NCI-H2227 (cell line): Measurements from ENCODE around the gene PRDM2.

ENCODE experiments used
- DNase-seq: peaks from one replicate; lab custom pipeline; 2025; ENCODE audit not compliant: unreplicated experiment; lab: John Stamatoyannopoulos, UW

PRDM2 gene

GRCh38 chr1:13832100-13832499 lies 132.1 kb downstream of the PRDM2 start:
- DNase-seq: no peak

- DNase-seq: no peak
Measured at GRCh38 chr1:13832536-13832935, 132.5 kb downstream of the PRDM2 start.

DNA sequence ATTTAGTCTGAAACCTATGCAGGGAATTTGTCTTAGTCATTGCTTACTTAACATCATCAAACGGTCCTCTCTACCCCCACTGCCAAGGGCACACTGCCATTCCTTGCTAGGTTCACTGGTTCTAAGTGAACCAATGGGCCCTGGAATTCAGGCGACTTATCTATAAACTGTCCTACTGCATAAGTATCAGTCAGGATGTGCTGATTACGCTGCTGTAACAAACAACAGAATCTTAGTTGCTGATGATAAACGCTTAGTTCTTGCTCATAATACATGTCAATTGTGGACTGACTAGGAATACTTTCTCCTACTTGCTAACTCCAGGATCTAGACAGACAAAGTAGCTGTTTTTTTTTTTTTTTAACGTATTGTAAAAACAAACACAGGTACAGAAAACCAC lies 136.1 kb downstream of the PRDM2 start:
- DNase-seq: no peak

DNA sequence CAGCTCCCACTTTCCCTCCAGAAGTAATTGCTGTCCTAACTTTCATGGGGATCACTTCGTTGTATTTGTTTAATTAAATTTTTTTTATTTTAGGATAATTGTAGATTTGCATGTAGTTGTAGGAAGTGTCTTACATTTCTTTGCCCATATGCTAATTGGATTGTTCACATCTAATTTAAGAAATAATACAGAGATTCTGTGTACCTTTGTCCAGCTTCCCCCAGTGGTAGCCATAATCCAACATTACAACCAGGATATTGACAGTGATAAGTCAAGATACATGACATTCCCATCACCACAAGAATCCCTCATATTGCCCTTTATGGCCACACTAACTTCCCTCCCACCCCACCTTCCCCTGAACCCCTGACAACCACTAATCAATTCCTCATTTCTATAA lies 136.6 kb downstream of the PRDM2 start:
- DNase-seq: no peak

GRCh38 chr1:13838236-13838635 lies 138.2 kb downstream of the PRDM2 start:
- no peak for DNase-seq

DNA sequence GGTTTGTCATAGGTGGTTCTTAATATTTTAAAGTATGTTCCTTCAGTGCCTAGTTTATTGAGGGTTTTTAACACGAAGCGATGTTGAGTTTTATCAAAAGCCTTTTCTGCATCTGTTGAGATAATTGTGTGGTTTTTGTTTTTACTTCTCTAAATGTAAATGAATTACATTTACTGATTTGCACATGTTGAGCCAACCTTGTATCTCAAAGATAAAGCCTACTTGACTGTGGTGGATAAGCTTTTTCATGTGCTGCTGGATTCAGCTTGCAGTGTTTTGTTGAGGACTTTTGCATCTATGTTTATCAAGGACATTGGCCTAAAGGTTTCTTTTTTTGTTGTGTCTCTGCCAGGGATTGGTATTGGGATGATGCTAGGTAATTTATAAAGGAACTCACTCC lies 142.5 kb downstream of the PRDM2 start:
- no peak for DNase-seq

GRCh38 chr1:13851726-13852125 lies 151.7 kb downstream of the PRDM2 start:
- no peak for DNase-seq

DNA sequence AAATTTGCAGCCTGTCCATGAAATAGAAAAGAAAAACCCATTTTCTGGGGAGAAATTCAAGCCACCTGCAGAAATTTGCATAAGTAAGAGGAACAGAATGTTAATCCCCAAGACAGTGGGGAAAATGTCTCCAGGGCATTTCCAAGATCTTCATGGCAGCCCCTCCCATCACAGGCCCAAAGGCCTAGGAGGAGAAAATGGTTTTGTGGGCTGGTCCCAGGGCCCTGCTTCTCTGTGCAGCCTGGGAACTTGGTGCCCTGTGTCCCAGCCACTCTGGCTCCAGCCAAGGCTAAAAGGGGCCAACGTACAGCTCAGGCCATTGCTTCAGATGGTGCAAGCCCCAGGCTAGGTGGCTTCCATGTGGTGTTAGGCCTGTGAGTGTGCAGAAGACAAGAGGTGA lies 155.6 kb downstream of the PRDM2 start:
- no peak for DNase-seq

DNA sequence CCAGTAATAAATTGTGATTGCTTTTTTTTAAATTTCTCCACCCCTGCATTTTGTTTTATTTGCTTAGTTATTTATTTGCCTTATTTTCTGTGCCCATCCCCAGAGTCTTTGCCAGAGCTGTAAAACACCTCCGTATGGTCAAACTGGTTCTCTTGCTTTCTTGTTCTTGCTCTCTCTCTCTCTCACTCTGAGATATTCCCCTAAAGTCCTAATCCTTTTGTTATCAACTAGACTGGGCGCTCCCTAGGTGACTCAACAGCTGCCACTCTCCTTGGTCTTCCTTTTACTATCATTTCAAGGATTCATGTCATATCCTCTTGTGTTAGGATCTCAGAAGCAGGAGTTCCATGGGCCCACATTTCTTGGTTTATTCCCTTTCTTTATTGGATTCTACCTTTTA lies 160.0 kb downstream of the PRDM2 start:
- no peak for DNase-seq

- no peak for DNase-seq
Measured at GRCh38 chr1:13864760-13865159, 164.8 kb downstream of the PRDM2 start.

DNA sequence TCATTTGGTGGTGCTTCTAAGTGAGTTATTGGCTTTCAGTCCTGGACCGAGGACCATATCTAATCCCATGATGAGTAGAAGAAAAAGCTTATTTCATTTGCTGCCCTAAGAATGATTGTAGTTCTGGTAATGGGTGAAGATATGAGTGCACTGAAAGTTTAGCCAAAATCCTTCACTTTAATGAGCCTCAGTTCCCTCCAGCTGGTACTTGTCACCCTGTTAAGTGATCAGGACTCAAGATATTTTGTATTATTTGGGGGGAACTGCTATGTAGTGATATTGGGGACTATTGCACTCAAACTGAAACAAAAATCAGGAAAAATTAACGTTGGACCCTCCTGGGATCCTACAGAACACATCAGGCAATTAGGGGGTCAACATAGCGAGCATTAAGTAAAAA lies 165.9 kb downstream of the PRDM2 start:
- DNase-seq: no peak

GRCh38 chr1:13867603-13868002 lies 167.6 kb downstream of the PRDM2 start:
- DNase-seq: no peak

DNA sequence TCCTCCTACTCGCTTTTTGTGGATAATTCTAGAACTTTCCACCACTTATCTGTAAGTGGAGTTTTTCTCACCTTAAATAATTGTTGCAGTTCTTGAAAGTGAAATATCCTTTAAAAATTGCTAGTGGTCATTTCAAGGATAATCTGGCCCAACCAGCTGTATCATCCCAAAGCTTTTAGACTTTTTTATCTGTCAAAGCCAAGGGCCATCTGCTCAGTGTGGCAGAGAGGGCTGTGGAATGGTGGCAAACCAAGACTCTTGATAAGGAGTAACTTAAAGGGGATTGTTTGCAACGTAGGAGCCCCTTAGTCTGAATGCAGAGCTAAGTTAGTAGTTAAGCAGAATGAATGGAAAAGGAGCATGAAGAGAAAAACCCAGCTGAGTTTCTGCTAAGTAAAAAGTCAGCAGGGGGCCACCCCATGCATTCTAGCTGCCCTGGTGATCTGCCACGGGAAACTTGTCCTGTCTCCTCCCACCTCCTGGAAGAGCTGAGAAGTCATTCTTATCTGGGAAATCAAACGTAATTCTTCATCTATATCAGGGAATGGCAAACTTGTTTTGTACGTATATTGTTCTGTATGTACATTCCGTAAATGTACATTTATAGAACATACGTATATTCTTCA lies 169.3 kb downstream of the PRDM2 start:
- no peak for DNase-seq

DNA sequence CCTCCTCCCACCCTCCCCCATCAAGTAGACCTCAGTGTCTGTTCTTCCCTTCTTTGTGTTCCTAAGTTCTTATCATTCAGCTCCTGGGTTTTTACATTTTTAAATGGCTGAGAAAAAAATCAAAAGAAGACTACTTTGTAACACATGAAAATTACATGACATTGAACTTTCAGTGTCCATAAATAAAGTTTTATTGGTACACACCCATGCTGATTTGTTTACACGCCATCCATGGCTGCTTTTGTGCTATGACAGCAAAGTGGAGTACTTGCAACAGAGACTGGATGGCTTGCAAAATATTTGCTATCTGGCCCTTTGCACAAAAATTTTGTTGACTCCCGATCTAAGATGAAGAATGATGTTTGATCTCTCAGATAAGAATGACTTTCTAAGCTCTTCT lies 171.4 kb downstream of the PRDM2 start:
- DNase-seq: no peak

GRCh38 chr1:13871886-13872285 lies 171.9 kb downstream of the PRDM2 start:
- no peak for DNase-seq

GRCh38 chr1:13873032-13873431 lies 173.0 kb downstream of the PRDM2 start:
- DNase-seq: no peak
